Measurements from ENCODE around the gene MAMLD1. TPM values are rescaled to one million over a fixed set of nuclear protein-coding genes. Genes with fewer than 3 reads are reported as not detected.

Gene MAMLD1
- total RNA-seq, 1 donor from 2014 or later, result 1.9 TPM

GRCh38 chrX:150450519-150451177, 87.5 kb downstream of the MAMLD1 start:
- no peak for DNase-seq
- intact Hi-C loops (cut with DNase I), result no loop called here

GRCh38 chrX:150451953-150452352, 88.8 kb downstream of the MAMLD1 start:
- ATAC-seq (ENCODE audit: poor library complexity), result no peak
- intact Hi-C loops (cut with DNase I), result no loop called here
- no peak for DNase-seq

More at GRCh38 chrX:150450519-150451177, 87.5 kb downstream of the MAMLD1 start:
- ATAC-seq (ENCODE audit: poor library complexity), result no peak

- no peak for ATAC-seq (ENCODE audit: poor library complexity)
- intact Hi-C loops (cut with DNase I), result no loop called here
- no peak for DNase-seq
Observed at GRCh38 chrX:150454083-150454482, 91.0 kb downstream of the MAMLD1 start.

- intact Hi-C loops (cut with DNase I), result no loop called here
- DNase-seq, result no peak
- ATAC-seq (ENCODE audit: poor library complexity), result no peak
Observed at GRCh38 chrX:150454508-150455214, 91.5 kb downstream of the MAMLD1 start.

GRCh38 chrX:150455215-150455608, 92.1 kb downstream of the MAMLD1 start:
- intact Hi-C loops (cut with DNase I), result no loop called here
- no peak for ATAC-seq (ENCODE audit: poor library complexity)
- DNase-seq, result no peak

- DNase-seq, result no peak
- no peak for ATAC-seq (ENCODE audit: poor library complexity)
- intact Hi-C loops (cut with DNase I), result no loop called here
Observed at GRCh38 chrX:150456466-150456865, 93.3 kb downstream of the MAMLD1 start.

- no peak for ATAC-seq (ENCODE audit: poor library complexity)
- no peak for DNase-seq
- intact Hi-C loops (cut with DNase I), result no loop called here
Observed at GRCh38 chrX:150456941-150457340, 93.8 kb downstream of the MAMLD1 start.

- no peak for ATAC-seq (ENCODE audit: poor library complexity)
- intact Hi-C loops (cut with DNase I), result no loop called here
- no peak for DNase-seq
Observed at GRCh38 chrX:150459196-150459595, 96.1 kb downstream of the MAMLD1 start.

GRCh38 chrX:150460063-150460462, 96.9 kb downstream of the MAMLD1 start:
- intact Hi-C loops (cut with DNase I), result no loop called here
- ATAC-seq (ENCODE audit: poor library complexity) (no peak), DNase-seq (no peak)

GRCh38 chrX:150460781-150461180, 97.7 kb downstream of the MAMLD1 start:
- no peak for ATAC-seq (ENCODE audit: poor library complexity)

GRCh38 chrX:150463566-150463965, 100.4 kb downstream of the MAMLD1 start:
- no peak for DNase-seq
- intact Hi-C loops (cut with DNase I), result no loop called here
- ATAC-seq (ENCODE audit: poor library complexity), result no peak

More at GRCh38 chrX:150460781-150461180, 97.7 kb downstream of the MAMLD1 start:
- DNase-seq, result no peak
- intact Hi-C loops (cut with DNase I), result no loop called here

- ATAC-seq (ENCODE audit: poor library complexity) (no peak), DNase-seq (no peak)
- intact Hi-C loops (cut with DNase I), result no loop called here
Observed at GRCh38 chrX:150464001-150464400, 100.9 kb downstream of the MAMLD1 start.

GRCh38 chrX:150465326-150465725, 102.2 kb downstream of the MAMLD1 start:
- DNase-seq, result no peak
- intact Hi-C loops (cut with DNase I), result no loop called here
- ATAC-seq (ENCODE audit: poor library complexity), result no peak

GRCh38 chrX:150465881-150466775, 103.0 kb downstream of the MAMLD1 start:
- ATAC-seq (ENCODE audit: poor library complexity), result peak; percentile 55
- no peak for DNase-seq
- intact Hi-C loops (cut with DNase I), result no loop called here

GRCh38 chrX:150472306-150472705, 109.2 kb downstream of the MAMLD1 start:
- intact Hi-C loops (cut with DNase I), result no loop called here
- DNase-seq, result no peak
- no peak for ATAC-seq (ENCODE audit: poor library complexity)

GRCh38 chrX:150473371-150473770, 110.3 kb downstream of the MAMLD1 start:
- ATAC-seq (ENCODE audit: poor library complexity), result no peak
- no peak for DNase-seq
- intact Hi-C loops (cut with DNase I), result no loop called here

- ATAC-seq (ENCODE audit: poor library complexity), result no peak
- intact Hi-C loops (cut with DNase I), result no loop called here
Observed at GRCh38 chrX:150475461-150475860, 112.3 kb downstream of the MAMLD1 start.

GRCh38 chrX:150476164-150476699, 113.1 kb downstream of the MAMLD1 start:
- ATAC-seq (ENCODE audit: poor library complexity) (no peak), DNase-seq (no peak)
- intact Hi-C loops (cut with DNase I), result no loop called here

More at GRCh38 chrX:150475461-150475860, 112.3 kb downstream of the MAMLD1 start:
- DNase-seq, result no peak

- intact Hi-C loops (cut with DNase I), result no loop called here
- DNase-seq (no peak), ATAC-seq (ENCODE audit: poor library complexity) (no peak)
Observed at GRCh38 chrX:150477371-150477770, 114.3 kb downstream of the MAMLD1 start.
